ENCODE data around the gene EFR3B.

DNA sequence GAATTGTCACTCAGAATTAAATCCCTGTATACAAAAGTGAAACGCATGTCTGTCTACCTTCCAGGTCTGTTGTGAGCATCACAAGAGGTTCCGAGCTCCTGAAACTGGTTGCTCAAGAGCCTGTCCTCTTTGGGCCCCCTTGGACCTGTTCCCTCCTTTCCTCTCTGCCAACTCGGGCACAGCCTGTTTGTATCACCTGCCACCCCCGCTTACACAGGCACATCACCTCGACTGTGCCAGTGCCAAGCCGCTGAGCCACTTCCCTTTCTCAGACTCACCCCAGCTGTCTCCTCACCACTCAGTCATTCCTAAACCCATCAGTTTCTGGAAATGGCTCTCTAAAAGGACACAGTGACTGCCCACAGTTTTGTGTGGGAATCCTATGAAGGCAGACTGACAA lies 3.1 kb downstream of the EFR3B start:
- no peak for TF ChIP-seq EP300 (IDR thresholded peaks at IDR 0.05; ENCODE audit: borderline replicate concordance)
- TF ChIP-seq RAD21 (IDR thresholded peaks at IDR 0.05; ENCODE audit: low read depth), result no peak
- TF ChIP-seq, protein P1, sequence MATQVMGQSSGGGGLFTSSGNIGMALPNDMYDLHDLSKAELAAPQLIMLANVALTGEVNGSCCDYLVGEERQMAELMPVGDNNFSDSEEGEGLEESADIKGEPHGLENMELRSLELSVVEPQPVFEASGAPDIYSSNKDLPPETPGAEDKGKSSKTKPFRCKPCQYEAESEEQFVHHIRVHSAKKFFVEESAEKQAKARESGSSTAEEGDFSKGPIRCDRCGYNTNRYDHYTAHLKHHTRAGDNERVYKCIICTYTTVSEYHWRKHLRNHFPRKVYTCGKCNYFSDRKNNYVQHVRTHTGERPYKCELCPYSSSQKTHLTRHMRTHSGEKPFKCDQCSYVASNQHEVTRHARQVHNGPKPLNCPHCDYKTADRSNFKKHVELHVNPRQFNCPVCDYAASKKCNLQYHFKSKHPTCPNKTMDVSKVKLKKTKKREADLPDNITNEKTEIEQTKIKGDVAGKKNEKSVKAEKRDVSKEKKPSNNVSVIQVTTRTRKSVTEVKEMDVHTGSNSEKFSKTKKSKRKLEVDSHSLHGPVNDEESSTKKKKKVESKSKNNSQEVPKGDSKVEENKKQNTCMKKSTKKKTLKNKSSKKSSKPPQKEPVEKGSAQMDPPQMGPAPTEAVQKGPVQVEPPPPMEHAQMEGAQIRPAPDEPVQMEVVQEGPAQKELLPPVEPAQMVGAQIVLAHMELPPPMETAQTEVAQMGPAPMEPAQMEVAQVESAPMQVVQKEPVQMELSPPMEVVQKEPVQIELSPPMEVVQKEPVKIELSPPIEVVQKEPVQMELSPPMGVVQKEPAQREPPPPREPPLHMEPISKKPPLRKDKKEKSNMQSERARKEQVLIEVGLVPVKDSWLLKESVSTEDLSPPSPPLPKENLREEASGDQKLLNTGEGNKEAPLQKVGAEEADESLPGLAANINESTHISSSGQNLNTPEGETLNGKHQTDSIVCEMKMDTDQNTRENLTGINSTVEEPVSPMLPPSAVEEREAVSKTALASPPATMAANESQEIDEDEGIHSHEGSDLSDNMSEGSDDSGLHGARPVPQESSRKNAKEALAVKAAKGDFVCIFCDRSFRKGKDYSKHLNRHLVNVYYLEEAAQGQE (IDR thresholded peaks at IDR 0.05; ENCODE audit: low read depth), result no peak
